ENCODE results near the gene FGFBP2.

GRCh38 chr4:15951781-15952180, 11.2 kb downstream of the FGFBP2 start:
- TF ChIP-seq CTCF (IDR thresholded peaks at IDR 0.05) (no peak), EP300 (IDR thresholded peaks at IDR 0.05) (no peak)
